Activated B cell treated with CpG ODN at 0.5 μM for 24 hours (primary cell): ENCODE data around the gene ADSS1. TPM values are rescaled to one million over a fixed set of nuclear protein-coding genes. Genes with fewer than 3 reads are reported as not detected.

Source experiments
- ATAC-seq: fragments of 200-7000 bp; cut with Tn5 transposase; one replicate; pipeline ENCODE4 v1.10.0; 2021; ENCODE audit warnings: low read depth, mild to moderate bottlenecking, moderate library complexity
- CTCF ChIA-PET: fragments of 350-600 bp; sonication (Branson Sonifier 250); formaldehyde crosslinking; loops from one replicate; lab custom pipeline; 2021; ENCODE audit warnings: antibody characterized with exemption; lab: Charles Lee
- POLR2A ChIA-PET: fragments of 350-600 bp; sonication (Branson Sonifier 250); formaldehyde crosslinking; loops from one replicate; lab custom pipeline; 2021; ENCODE audit warnings: antibody characterized with exemption; lab: Charles Lee
- DNase-seq: peaks from one replicate; pipeline ENCODE4 v3.0.0; 2022
- H3K27ac Mint-ChIP-seq: one replicate; pipeline ENCODE4 v1.8.0; 2020; ENCODE audit warnings: mixed read lengths
- H3K27me3 Mint-ChIP-seq: one replicate; pipeline ENCODE4 v1.8.0; 2021; ENCODE audit warnings: mixed read lengths
- H3K36me3 Mint-ChIP-seq: one replicate; pipeline ENCODE4 v1.8.0; 2021; ENCODE audit warnings: low read depth, mixed read lengths
- H3K4me1 Mint-ChIP-seq: one replicate; pipeline ENCODE4 v1.8.0; 2021; ENCODE audit warnings: mixed read lengths
- H3K4me3 Mint-ChIP-seq: one replicate; pipeline ENCODE4 v1.8.0; 2020; ENCODE audit warnings: mild to moderate bottlenecking, mixed read lengths
- H3K9me3 Mint-ChIP-seq: one replicate; pipeline ENCODE4 v1.8.0; 2020; ENCODE audit warnings: mixed read lengths
- CTCF ChIP-seq: fragments of 200-600 bp; IDR thresholded peaks from one replicate; pipeline ENCODE4 v1.8.0; 2022; ENCODE audit warnings: antibody characterized with exemption, mild to moderate bottlenecking
- intact Hi-C: fragments of 100-400 bp; cut with micrococcal nuclease; formaldehyde crosslinking; loops from one replicate; pipeline ENCODE4 v1.15.1; 2024
- total RNA-seq: library from RNA; stranded (reverse); gene quantifications from 2 replicates; pipeline ENCODE4 v1.2.3, GENCODE V29; 2022

The ADSS1 gene
- total RNA-seq, 1 donor from 2014 or later = 0.18 TPM

- no peak overlapping the region for H3K4me3 Mint-ChIP-seq
- H3K27me3 Mint-ChIP-seq = no peaks in the 10 kb centered on the region
- ATAC-seq = no peak
- CTCF ChIA-PET = no interaction called here
- H3K9me3 Mint-ChIP-seq = no peaks in the 10 kb centered on the region
- POLR2A ChIA-PET = no interaction called here
- no peak for DNase-seq
- H3K4me1 Mint-ChIP-seq = peaks cover 24% of the 10 kb centered on the region
- H3K36me3 Mint-ChIP-seq = peaks cover 13% of the 10 kb centered on the region
- intact Hi-C loops = no loop called here
- H3K27ac Mint-ChIP-seq = no peak overlapping the region
- no peak for TF ChIP-seq CTCF
Measured at GRCh38 chr14:104789752-104790743, 66.0 kb downstream of the ADSS1 start.

- CTCF ChIA-PET = no interaction called here
- intact Hi-C loops = no loop called here
Measured at GRCh38 chr14:104791425-104791824, 67.4 kb downstream of the ADSS1 start.

GRCh38 chr14:104792101-104792884 is 68.3 kb downstream of the ADSS1 start:
- POLR2A ChIA-PET = no interaction called here
- no peak for ATAC-seq
- CTCF ChIA-PET = no interaction called here
- peaks cover 33% of the 10 kb centered on the region for H3K4me1 Mint-ChIP-seq
- peaks cover 13% of the 10 kb centered on the region for H3K36me3 Mint-ChIP-seq
- no peak overlapping the region for H3K4me3 Mint-ChIP-seq
- no peak for TF ChIP-seq CTCF
- intact Hi-C loops = no loop called here
- no peak overlapping the region for H3K27ac Mint-ChIP-seq
- no peaks in the 10 kb centered on the region for H3K27me3 Mint-ChIP-seq
- no peaks in the 10 kb centered on the region for H3K9me3 Mint-ChIP-seq
- no peak for DNase-seq

More at GRCh38 chr14:104791425-104791824, 67.4 kb downstream of the ADSS1 start:
- ATAC-seq (no peak), DNase-seq (no peak)
- no peak for TF ChIP-seq CTCF
- H3K4me1 Mint-ChIP-seq = peaks cover 30% of the 10 kb centered on the region
- H3K36me3 Mint-ChIP-seq = peaks cover 13% of the 10 kb centered on the region
- H3K27ac Mint-ChIP-seq = no peak overlapping the region
- POLR2A ChIA-PET = no interaction called here
- H3K9me3 Mint-ChIP-seq = no peaks in the 10 kb centered on the region
- H3K4me3 Mint-ChIP-seq = no peak overlapping the region
- no peaks in the 10 kb centered on the region for H3K27me3 Mint-ChIP-seq

- Mint-ChIP-seq H3K27ac (no peak overlapping the region), H3K27me3 (no peaks in the 10 kb centered on the region), H3K4me1 (peaks cover 37% of the 10 kb centered on the region), H3K4me3 (peak overlapping the region; percentile 83), H3K9me3 (no peaks in the 10 kb centered on the region), H3K36me3 (peaks cover 13% of the 10 kb centered on the region)
- ATAC-seq (no peak), DNase-seq (no peak)
- TF ChIP-seq CTCF = no peak
- ChIA-PET POLR2A (no interaction called here), CTCF (no interaction called here)
- intact Hi-C loops = no loop called here
Measured at GRCh38 chr14:104792945-104793702, 69.1 kb downstream of the ADSS1 start.
